PC-9 (cell line): ENCODE results near the gene B3GAT3. TPM values are rescaled to one million over a fixed set of nuclear protein-coding genes. Genes with fewer than 3 reads are reported as not detected.

Experiments
- BruUV-seq: library from RNA; stranded (reverse); fragments of 400-500 nt; replicated peaks from 2 replicates; lab custom pipeline; 2021; lab: Mats Ljungman, UMichigan
- CTCF ChIA-PET: fragments of 300-600 bp; sonication (Branson Sonifier 250); formaldehyde crosslinking; loops from one replicate; lab custom pipeline; 2022; ENCODE audit warnings: antibody characterized with exemption; lab: Charles Lee
- POLR2A ChIA-PET: fragments of 300-600 bp; sonication (Branson Sonifier 250); formaldehyde crosslinking; loops from one replicate; lab custom pipeline; 2022; ENCODE audit warnings: antibody characterized with exemption; ENCODE audit not compliant: unreplicated experiment; lab: Charles Lee
- DNase-seq, 2 experiments: peaks; one replicate each; pipeline versions ENCODE4 v3.0.0 to v3.0.0-alpha.2; 2015 to 2022; ENCODE audit warnings: mixed read lengths in 1 of 2
- H2AFZ ChIP-seq: fragments of 200-600 bp; sonication (generic); 2 replicates; pipeline ENCODE4 v1.8.1; 2017; ENCODE audit warnings: antibody characterized with exemption
- H3F3A ChIP-seq: fragments of 200-600 bp; sonication (generic); 2 replicates; pipeline ENCODE4 v1.8.1; 2017; ENCODE audit warnings: antibody characterized with exemption, mild to moderate bottlenecking, low read depth; ENCODE audit not compliant: insufficient read depth
- H3K27ac ChIP-seq: fragments of 200-600 bp; sonication (generic); 2 replicates; pipeline ENCODE4 v1.6.1; 2016; ENCODE audit warnings: mixed run types
- H3K27me3 ChIP-seq: fragments of 200-600 bp; sonication (generic); 2 replicates; pipeline ENCODE4 v1.6.1; 2016; ENCODE audit warnings: low read depth, mixed run types; ENCODE audit not compliant: insufficient read depth
- H3K36me3 ChIP-seq: fragments of 200-600 bp; sonication (generic); 2 replicates; pipeline ENCODE4 v1.6.1; 2016; ENCODE audit warnings: low read depth, mixed run types
- H3K4me1 ChIP-seq: fragments of 200-600 bp; sonication (generic); replicated peaks from 2 replicates; pipeline ENCODE4 v1.6.1; 2016; ENCODE audit warnings: mixed run types; ENCODE audit not compliant: insufficient read depth
- H3K4me2 ChIP-seq: fragments of 200-600 bp; sonication (generic); 2 replicates; pipeline ENCODE4 v1.6.1; 2017; ENCODE audit warnings: mixed run types
- H3K4me3 ChIP-seq: fragments of 200-600 bp; sonication (generic); 2 replicates; pipeline ENCODE4 v1.6.1; 2016; ENCODE audit warnings: mixed run types
- H3K79me2 ChIP-seq: fragments of 200-600 bp; sonication (generic); 2 replicates; pipeline ENCODE4 v1.6.1; 2017; ENCODE audit warnings: low read depth, mixed run types
- H3K9me2 ChIP-seq: fragments of 200-600 bp; sonication (generic); 2 replicates; pipeline ENCODE4 v1.8.1; 2017; ENCODE audit warnings: mild to moderate bottlenecking; ENCODE audit not compliant: insufficient read depth
- H3K9me3 ChIP-seq: fragments of 200-600 bp; sonication (generic); 2 replicates; pipeline ENCODE4 v1.8.1; 2016; ENCODE audit warnings: low read depth; ENCODE audit not compliant: insufficient read depth
- H4K20me1 ChIP-seq: fragments of 200-600 bp; sonication (generic); 2 replicates; pipeline ENCODE4 v1.8.1; 2017; ENCODE audit not compliant: insufficient read depth
- CTCF ChIP-seq: fragments of 200-600 bp; sonication (generic); conservative IDR thresholded peaks from 2 replicates; pipeline ENCODE4 v1.6.1; 2017; ENCODE audit warnings: mixed run types, antibody characterized with exemption, mild to moderate bottlenecking, moderate library complexity
- EZH2 ChIP-seq: fragments of 200-600 bp; sonication (generic); IDR thresholded peaks from 2 replicates; pipeline ENCODE4 v1.8.0; 2017; ENCODE audit warnings: antibody characterized with exemption, low read depth
- intact Hi-C: fragments of 100-400 bp; cut with micrococcal nuclease; formaldehyde crosslinking; loops from one replicate; pipeline ENCODE4 v1.10.0; 2022; ENCODE audit not compliant: unreplicated experiment
- total RNA-seq: library from RNA; stranded (reverse); gene quantifications from 2 replicates; pipeline ENCODE4 v1.2.3, GENCODE V29; 2021

The B3GAT3 gene
- total RNA-seq, 1 experiment from 2014 or later: 38.9 TPM

- no peak overlapping the region for H3K27ac ChIP-seq
- H3K36me3 ChIP-seq: peaks cover 9% of the 10 kb centered on the region; the same call in 1 of the 2 replicates
- no peaks in the 10 kb centered on the region for H3K9me3 ChIP-seq
- H3K4me1 ChIP-seq: peaks cover 13% of the 10 kb centered on the region
- CTCF ChIA-PET: no interaction called here
- H3K79me2 ChIP-seq: peaks cover 18% of the 10 kb centered on the region
- TF ChIP-seq EZH2: no peak
- TF ChIP-seq CTCF: no peak
- no peaks in the 10 kb centered on the region for H4K20me1 ChIP-seq
- H3K4me3 ChIP-seq: no peak overlapping the region
- H3K9me2 ChIP-seq: no peaks in the 10 kb centered on the region
- BruUV-seq: no TSS peak
- H3K27me3 ChIP-seq: no peaks in the 10 kb centered on the region
- intact Hi-C loops: no loop called here
- H3K4me2 ChIP-seq: no peak overlapping the region
- no peak for DNase-seq
- peaks cover 47% of the 10 kb centered on the region for H3F3A ChIP-seq
- POLR2A ChIA-PET: no interaction called here
- no peak overlapping the region for H2AFZ ChIP-seq
Observed at GRCh38 chr11:62607714-62608113, 14.1 kb downstream of the B3GAT3 start.

GRCh38 chr11:62605902-62606301 is 15.9 kb downstream of the B3GAT3 start:
- Histone ChIP-seq H3K4me2 (no peak overlapping the region), H3F3A (peaks cover 40% of the 10 kb centered on the region), H3K9me2 (no peaks in the 10 kb centered on the region), H4K20me1 (no peaks in the 10 kb centered on the region), H3K27ac (no peak overlapping the region), H3K79me2 (peaks cover 17% of the 10 kb centered on the region), H3K36me3 (peaks cover 9% of the 10 kb centered on the region; the same call in 1 of the 2 replicates), H3K27me3 (no peaks in the 10 kb centered on the region), H2AFZ (no peak overlapping the region), H3K9me3 (no peaks in the 10 kb centered on the region), H3K4me1 (peaks cover 6% of the 10 kb centered on the region), H3K4me3 (no peak overlapping the region)
- ChIA-PET POLR2A (no interaction called here), CTCF (no interaction called here)
- intact Hi-C loops: no loop called here
- no TSS peak for BruUV-seq
- TF ChIP-seq EZH2 (no peak), CTCF (no peak)
- no peak for DNase-seq

GRCh38 chr11:62605467-62605866 is 16.3 kb downstream of the B3GAT3 start:
- Histone ChIP-seq H3K79me2 (peaks cover 17% of the 10 kb centered on the region), H2AFZ (no peak overlapping the region), H4K20me1 (no peaks in the 10 kb centered on the region), H3K9me2 (no peaks in the 10 kb centered on the region), H3K27me3 (no peaks in the 10 kb centered on the region), H3K27ac (no peak overlapping the region), H3K4me1 (peaks cover 2% of the 10 kb centered on the region), H3F3A (peaks cover 36% of the 10 kb centered on the region), H3K4me3 (no peak overlapping the region), H3K36me3 (peaks cover 9% of the 10 kb centered on the region; the same call in 1 of the 2 replicates), H3K9me3 (no peaks in the 10 kb centered on the region), H3K4me2 (no peak overlapping the region)
- intact Hi-C loops: no loop called here
- TF ChIP-seq CTCF (no peak), EZH2 (no peak)
- no TSS peak for BruUV-seq
- ChIA-PET CTCF (no interaction called here), POLR2A (interaction anchor here (0.7 kb wide), 1 partner anchor 9 kb away, joined by 3 read pairs; no protein-coding TSS in a partner anchor)
- no peak for DNase-seq
